WTC11 (cell line): ENCODE data around the gene RILP. TPM values are rescaled to one million over a fixed set of nuclear protein-coding genes. Genes with fewer than 3 reads are reported as not detected.

ENCODE experiments used
- ATAC-seq: fragments of 200-7000 bp; cut with Tn5 transposase; 2 replicates; pipeline ENCODE4 v1.10.0; 2021; ENCODE audit warnings: mild to moderate bottlenecking, moderate library complexity
- CTCF ChIA-PET: fragments of 300-600 bp; sonication (Branson Sonifier 250); formaldehyde crosslinking; loops from one replicate; lab custom pipeline; 2021; ENCODE audit warnings: antibody characterized with exemption; lab: Charles Lee
- POLR2A ChIA-PET: fragments of 350-600 bp; sonication (Branson Sonifier 250); formaldehyde crosslinking; loops from one replicate; lab custom pipeline; 2021; ENCODE audit warnings: antibody characterized with exemption; lab: Charles Lee
- DNase-seq: peaks from one replicate; pipeline ENCODE4 v3.0.0; 2021; ENCODE audit warnings: low spot score
- H3K27ac Mint-ChIP-seq: 2 replicates; pipeline ENCODE4 v1.8.0; 2021; ENCODE audit warnings: mixed read lengths
- H3K27me3 Mint-ChIP-seq: 2 replicates; pipeline ENCODE4 v1.8.0; 2021; ENCODE audit warnings: low read depth, mild to moderate bottlenecking, moderate library complexity, mixed read lengths
- H3K36me3 Mint-ChIP-seq: 2 replicates; pipeline ENCODE4 v1.8.0; 2021; ENCODE audit warnings: mixed read lengths
- H3K4me1 Mint-ChIP-seq: 2 replicates; pipeline ENCODE4 v1.8.0; 2022; ENCODE audit warnings: mixed read lengths
- H3K4me3 Mint-ChIP-seq: 2 replicates; pipeline ENCODE4 v1.8.0; 2021; ENCODE audit warnings: mild to moderate bottlenecking, moderate library complexity, mixed read lengths
- H3K9me3 Mint-ChIP-seq: 2 replicates; pipeline ENCODE4 v1.8.0; 2021; ENCODE audit warnings: mixed read lengths
- FOXP1 ChIP-seq: sonication (generic); formaldehyde crosslinking; IDR thresholded peaks from 2 replicates; pipeline ENCODE4 v1.8.0; 2022; ENCODE audit warnings: missing genetic modification reagents, mild to moderate bottlenecking, moderate library complexity, borderline replicate concordance
- MYBL2 ChIP-seq: sonication (generic); formaldehyde crosslinking; IDR thresholded peaks from 2 replicates; pipeline ENCODE4 v1.8.1; 2023; ENCODE audit warnings: mild to moderate bottlenecking, moderate library complexity, missing genetic modification reagents
- ZBTB21 ChIP-seq: sonication (generic); formaldehyde crosslinking; IDR thresholded peaks from 2 replicates; pipeline ENCODE4 v1.8.1; 2023; ENCODE audit warnings: mild to moderate bottlenecking, missing genetic modification reagents, borderline replicate concordance
- ZNF121 ChIP-seq: sonication (generic); formaldehyde crosslinking; IDR thresholded peaks from 2 replicates; pipeline ENCODE4 v1.8.0; 2023; ENCODE audit warnings: missing genetic modification reagents
- total RNA-seq: library from RNA; stranded (reverse); gene quantifications from 3 replicates; pipeline ENCODE4 v1.2.3, GENCODE V29; 2021
- TF ChIP-seq, protein P1 (sequence below): sonication (generic); formaldehyde crosslinking; conservative IDR thresholded peaks from 2 replicates; pipeline ENCODE4 v1.8.1; 2023; ENCODE audit warnings: mild to moderate bottlenecking, low read depth, missing genetic modification reagents, moderate library complexity
- TF ChIP-seq, protein P2 (sequence below): sonication (generic); formaldehyde crosslinking; IDR thresholded peaks from 2 replicates; pipeline ENCODE4 v1.8.1; 2023; ENCODE audit warnings: mild to moderate bottlenecking, missing genetic modification reagents, moderate library complexity
- TF ChIP-seq, protein P3 (sequence below): sonication (generic); formaldehyde crosslinking; IDR thresholded peaks from 2 replicates; pipeline ENCODE4 v1.8.1; 2022; ENCODE audit warnings: low read depth, missing genetic modification reagents, borderline replicate concordance
- TF ChIP-seq, protein P4 (sequence below): sonication (generic); formaldehyde crosslinking; IDR thresholded peaks from 2 replicates; pipeline ENCODE4 v1.8.1; 2023; ENCODE audit warnings: mild to moderate bottlenecking, missing genetic modification reagents, borderline replicate concordance
- TF ChIP-seq, protein P5 (sequence below): sonication (generic); formaldehyde crosslinking; IDR thresholded peaks from 2 replicates; pipeline ENCODE4 v1.8.1; 2023; ENCODE audit warnings: mild to moderate bottlenecking, moderate library complexity, missing genetic modification reagents
- TF ChIP-seq, protein P6 (sequence below): sonication (generic); formaldehyde crosslinking; IDR thresholded peaks from 2 replicates; pipeline ENCODE4 v1.8.0; 2022; ENCODE audit warnings: missing genetic modification reagents
- TF ChIP-seq, protein P7 (sequence below): fragments of 250-450 bp; sonication (Bioruptor Pico); conservative IDR thresholded peaks from 2 replicates; pipeline ENCODE4 v1.9.0; 2021; ENCODE audit warnings: mild to moderate bottlenecking
- TF ChIP-seq, protein P8 (sequence below): sonication (generic); formaldehyde crosslinking; IDR thresholded peaks from 2 replicates; pipeline ENCODE4 v1.8.1; 2022; ENCODE audit warnings: low read depth, mild to moderate bottlenecking, moderate library complexity, missing genetic modification reagents, borderline replicate concordance

Gene RILP
- total RNA-seq, 1 experiment from 2014 or later, result 11.7 TPM

DNA sequence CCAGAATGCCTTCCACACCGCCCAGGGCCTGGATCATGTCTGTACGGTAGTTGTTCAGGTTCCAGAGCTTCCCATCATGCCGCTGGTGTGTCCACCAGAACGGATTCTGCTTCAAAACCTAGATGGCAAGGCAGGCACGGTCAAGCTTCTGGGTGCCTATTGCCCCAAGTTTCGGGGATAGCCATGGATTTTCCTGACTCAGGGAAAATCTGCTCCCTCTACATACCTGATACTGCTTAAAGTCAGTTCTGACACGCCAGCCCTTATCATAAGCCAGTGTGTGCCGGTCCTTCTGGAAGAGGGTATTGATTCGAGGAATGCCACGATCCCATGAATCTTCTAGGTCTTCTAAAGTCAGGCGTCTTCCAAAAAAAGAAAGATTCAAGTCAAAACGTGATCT, 11.4 kb upstream of the RILP start (continued):
- TF ChIP-seq, protein P1, sequence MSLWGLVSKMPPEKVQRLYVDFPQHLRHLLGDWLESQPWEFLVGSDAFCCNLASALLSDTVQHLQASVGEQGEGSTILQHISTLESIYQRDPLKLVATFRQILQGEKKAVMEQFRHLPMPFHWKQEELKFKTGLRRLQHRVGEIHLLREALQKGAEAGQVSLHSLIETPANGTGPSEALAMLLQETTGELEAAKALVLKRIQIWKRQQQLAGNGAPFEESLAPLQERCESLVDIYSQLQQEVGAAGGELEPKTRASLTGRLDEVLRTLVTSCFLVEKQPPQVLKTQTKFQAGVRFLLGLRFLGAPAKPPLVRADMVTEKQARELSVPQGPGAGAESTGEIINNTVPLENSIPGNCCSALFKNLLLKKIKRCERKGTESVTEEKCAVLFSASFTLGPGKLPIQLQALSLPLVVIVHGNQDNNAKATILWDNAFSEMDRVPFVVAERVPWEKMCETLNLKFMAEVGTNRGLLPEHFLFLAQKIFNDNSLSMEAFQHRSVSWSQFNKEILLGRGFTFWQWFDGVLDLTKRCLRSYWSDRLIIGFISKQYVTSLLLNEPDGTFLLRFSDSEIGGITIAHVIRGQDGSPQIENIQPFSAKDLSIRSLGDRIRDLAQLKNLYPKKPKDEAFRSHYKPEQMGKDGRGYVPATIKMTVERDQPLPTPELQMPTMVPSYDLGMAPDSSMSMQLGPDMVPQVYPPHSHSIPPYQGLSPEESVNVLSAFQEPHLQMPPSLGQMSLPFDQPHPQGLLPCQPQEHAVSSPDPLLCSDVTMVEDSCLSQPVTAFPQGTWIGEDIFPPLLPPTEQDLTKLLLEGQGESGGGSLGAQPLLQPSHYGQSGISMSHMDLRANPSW (CRISPR knock-in tag), result no peak
- TF ChIP-seq MYBL2 (CRISPR knock-in tag) (no peak), ZBTB21 (no peak)

DNA sequence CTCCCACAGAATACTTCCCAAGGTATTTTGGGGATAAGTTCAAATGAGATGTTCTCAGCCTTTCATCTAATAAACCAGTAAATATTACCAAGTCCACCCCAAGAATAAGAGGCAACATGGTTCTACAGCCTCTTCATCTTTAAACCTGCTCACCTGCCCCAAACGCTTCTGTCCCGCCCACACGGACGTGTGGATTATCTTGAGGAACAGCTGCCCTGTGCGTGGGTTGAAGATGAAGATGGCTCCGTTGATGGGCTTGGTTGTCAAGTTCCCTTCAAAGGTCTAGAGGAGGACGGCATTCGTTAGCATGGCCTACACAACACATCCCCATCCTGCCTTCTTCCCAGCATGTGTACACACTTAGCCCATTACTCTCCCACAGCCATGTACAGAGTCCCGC, 8.4 kb upstream of the RILP start:
- peaks cover 6% of the 10 kb centered on the region; the same call in 1 of the 2 replicates for H3K9me3 Mint-ChIP-seq
- DNase-seq, result no peak
- ChIA-PET CTCF (interaction anchor here (1.3 kb wide), 1 partner anchor 11 kb away, joined by 5 read pairs; no protein-coding TSS in a partner anchor), POLR2A (no interaction called here)
- H3K4me1 Mint-ChIP-seq, result no peaks in the 10 kb centered on the region
- TF ChIP-seq, protein P2, sequence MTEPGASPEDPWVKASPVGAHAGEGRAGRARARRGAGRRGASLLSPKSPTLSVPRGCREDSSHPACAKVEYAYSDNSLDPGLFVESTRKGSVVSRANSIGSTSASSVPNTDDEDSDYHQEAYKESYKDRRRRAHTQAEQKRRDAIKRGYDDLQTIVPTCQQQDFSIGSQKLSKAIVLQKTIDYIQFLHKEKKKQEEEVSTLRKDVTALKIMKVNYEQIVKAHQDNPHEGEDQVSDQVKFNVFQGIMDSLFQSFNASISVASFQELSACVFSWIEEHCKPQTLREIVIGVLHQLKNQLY (CRISPR knock-in tag), result no peak
- TF ChIP-seq, protein P3, sequence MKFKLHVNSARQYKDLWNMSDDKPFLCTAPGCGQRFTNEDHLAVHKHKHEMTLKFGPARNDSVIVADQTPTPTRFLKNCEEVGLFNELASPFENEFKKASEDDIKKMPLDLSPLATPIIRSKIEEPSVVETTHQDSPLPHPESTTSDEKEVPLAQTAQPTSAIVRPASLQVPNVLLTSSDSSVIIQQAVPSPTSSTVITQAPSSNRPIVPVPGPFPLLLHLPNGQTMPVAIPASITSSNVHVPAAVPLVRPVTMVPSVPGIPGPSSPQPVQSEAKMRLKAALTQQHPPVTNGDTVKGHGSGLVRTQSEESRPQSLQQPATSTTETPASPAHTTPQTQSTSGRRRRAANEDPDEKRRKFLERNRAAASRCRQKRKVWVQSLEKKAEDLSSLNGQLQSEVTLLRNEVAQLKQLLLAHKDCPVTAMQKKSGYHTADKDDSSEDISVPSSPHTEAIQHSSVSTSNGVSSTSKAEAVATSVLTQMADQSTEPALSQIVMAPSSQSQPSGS (CRISPR knock-in tag), result no peak
- TF ChIP-seq FOXP1 (CRISPR knock-in tag) (no peak), ZNF121 (CRISPR knock-in tag) (no peak)
- TF ChIP-seq, protein P4, sequence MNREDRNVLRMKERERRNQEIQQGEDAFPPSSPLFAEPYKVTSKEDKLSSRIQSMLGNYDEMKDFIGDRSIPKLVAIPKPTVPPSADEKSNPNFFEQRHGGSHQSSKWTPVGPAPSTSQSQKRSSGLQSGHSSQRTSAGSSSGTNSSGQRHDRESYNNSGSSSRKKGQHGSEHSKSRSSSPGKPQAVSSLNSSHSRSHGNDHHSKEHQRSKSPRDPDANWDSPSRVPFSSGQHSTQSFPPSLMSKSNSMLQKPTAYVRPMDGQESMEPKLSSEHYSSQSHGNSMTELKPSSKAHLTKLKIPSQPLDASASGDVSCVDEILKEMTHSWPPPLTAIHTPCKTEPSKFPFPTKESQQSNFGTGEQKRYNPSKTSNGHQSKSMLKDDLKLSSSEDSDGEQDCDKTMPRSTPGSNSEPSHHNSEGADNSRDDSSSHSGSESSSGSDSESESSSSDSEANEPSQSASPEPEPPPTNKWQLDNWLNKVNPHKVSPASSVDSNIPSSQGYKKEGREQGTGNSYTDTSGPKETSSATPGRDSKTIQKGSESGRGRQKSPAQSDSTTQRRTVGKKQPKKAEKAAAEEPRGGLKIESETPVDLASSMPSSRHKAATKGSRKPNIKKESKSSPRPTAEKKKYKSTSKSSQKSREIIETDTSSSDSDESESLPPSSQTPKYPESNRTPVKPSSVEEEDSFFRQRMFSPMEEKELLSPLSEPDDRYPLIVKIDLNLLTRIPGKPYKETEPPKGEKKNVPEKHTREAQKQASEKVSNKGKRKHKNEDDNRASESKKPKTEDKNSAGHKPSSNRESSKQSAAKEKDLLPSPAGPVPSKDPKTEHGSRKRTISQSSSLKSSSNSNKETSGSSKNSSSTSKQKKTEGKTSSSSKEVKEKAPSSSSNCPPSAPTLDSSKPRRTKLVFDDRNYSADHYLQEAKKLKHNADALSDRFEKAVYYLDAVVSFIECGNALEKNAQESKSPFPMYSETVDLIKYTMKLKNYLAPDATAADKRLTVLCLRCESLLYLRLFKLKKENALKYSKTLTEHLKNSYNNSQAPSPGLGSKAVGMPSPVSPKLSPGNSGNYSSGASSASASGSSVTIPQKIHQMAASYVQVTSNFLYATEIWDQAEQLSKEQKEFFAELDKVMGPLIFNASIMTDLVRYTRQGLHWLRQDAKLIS (CRISPR knock-in tag), result no peak
- TF ChIP-seq, protein P5, sequence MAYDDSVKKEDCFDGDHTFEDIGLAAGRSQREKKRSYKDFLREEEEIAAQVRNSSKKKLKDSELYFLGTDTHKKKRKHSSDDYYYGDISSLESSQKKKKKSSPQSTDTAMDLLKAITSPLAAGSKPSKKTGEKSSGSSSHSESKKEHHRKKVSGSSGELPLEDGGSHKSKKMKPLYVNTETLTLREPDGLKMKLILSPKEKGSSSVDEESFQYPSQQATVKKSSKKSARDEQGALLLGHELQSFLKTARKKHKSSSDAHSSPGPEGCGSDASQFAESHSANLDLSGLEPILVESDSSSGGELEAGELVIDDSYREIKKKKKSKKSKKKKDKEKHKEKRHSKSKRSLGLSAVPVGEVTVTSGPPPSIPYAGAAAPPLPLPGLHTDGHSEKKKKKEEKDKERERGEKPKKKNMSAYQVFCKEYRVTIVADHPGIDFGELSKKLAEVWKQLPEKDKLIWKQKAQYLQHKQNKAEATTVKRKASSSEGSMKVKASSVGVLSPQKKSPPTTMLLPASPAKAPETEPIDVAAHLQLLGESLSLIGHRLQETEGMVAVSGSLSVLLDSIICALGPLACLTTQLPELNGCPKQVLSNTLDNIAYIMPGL, result no peak
- TF ChIP-seq, protein P6, sequence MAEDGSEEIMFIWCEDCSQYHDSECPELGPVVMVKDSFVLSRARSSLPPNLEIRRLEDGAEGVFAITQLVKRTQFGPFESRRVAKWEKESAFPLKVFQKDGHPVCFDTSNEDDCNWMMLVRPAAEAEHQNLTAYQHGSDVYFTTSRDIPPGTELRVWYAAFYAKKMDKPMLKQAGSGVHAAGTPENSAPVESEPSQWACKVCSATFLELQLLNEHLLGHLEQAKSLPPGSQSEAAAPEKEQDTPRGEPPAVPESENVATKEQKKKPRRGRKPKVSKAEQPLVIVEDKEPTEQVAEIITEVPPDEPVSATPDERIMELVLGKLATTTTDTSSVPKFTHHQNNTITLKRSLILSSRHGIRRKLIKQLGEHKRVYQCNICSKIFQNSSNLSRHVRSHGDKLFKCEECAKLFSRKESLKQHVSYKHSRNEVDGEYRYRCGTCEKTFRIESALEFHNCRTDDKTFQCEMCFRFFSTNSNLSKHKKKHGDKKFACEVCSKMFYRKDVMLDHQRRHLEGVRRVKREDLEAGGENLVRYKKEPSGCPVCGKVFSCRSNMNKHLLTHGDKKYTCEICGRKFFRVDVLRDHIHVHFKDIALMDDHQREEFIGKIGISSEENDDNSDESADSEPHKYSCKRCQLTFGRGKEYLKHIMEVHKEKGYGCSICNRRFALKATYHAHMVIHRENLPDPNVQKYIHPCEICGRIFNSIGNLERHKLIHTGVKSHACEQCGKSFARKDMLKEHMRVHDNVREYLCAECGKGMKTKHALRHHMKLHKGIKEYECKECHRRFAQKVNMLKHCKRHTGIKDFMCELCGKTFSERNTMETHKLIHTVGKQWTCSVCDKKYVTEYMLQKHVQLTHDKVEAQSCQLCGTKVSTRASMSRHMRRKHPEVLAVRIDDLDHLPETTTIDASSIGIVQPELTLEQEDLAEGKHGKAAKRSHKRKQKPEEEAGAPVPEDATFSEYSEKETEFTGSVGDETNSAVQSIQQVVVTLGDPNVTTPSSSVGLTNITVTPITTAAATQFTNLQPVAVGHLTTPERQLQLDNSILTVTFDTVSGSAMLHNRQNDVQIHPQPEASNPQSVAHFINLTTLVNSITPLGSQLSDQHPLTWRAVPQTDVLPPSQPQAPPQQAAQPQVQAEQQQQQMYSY (CRISPR knock-in tag), result no peak
- TF ChIP-seq, protein P7, sequence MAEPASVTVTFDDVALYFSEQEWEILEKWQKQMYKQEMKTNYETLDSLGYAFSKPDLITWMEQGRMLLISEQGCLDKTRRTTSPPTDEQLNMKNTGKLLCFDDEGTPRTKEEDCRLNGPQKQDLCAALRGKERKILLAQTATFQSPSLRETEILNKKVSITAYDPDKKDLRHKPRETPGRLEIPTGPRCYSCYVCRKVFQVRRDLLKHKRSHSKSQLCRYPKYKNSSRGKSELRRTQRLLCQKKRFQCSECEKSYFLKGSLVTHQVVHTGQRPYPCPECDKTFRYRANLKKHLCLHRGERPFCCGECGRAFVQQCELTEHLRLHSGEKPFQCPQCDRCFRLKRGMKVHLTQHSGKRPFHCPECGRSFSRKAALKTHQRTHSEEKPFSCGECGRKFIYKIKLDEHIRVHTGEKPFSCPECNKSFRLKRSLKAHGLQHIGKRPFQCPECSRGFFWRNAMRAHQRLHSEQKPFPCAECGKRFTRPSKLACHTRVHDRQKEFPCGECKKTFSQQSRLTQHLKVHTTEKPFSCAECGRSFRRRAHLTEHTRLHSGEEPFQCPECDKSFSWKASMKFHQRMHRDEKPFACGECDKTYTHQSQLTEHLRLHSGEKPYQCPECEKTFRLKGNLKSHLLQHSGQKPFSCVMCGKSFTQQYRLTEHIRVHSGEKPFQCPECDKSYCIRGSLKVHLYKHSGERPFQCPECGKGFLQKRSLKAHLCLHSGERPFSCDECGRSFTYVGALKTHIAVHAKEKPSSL (CRISPR knock-in tag), result no peak
- TF ChIP-seq, protein P8, sequence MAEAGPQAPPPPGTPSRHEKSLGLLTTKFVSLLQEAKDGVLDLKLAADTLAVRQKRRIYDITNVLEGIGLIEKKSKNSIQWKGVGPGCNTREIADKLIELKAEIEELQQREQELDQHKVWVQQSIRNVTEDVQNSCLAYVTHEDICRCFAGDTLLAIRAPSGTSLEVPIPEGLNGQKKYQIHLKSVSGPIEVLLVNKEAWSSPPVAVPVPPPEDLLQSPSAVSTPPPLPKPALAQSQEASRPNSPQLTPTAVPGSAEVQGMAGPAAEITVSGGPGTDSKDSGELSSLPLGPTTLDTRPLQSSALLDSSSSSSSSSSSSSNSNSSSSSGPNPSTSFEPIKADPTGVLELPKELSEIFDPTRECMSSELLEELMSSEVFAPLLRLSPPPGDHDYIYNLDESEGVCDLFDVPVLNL, result no peak
- no peak overlapping the region for H3K4me3 Mint-ChIP-seq
- no peak for ATAC-seq
- no peaks in the 10 kb centered on the region for H3K27me3 Mint-ChIP-seq
- H3K36me3 Mint-ChIP-seq, result peaks cover 91% of the 10 kb centered on the region
- H3K27ac Mint-ChIP-seq, result no peak overlapping the region
